Mammary epithelial cell (primary cell): ENCODE results near the gene TRIM16.

Experiments
- CTCF ChIP-seq, 2 donors: IDR thresholded peaks in 1 of 2; conservative IDR thresholded peaks in 1 of 2; 2 replicates each; pipeline ENCODE4 v1.5.1; 2011 to 2012; ENCODE audit warnings: inconsistent platforms in 2 of 2, low read length in 2 of 2, mild to moderate bottlenecking in 2 of 2, control low read depth in 1 of 2, low read depth in 1 of 2; ENCODE audit not compliant: insufficient read depth in 1 of 2; ENCODE audit errors: extremely low read depth in 1 of 2
- EZH2 ChIP-seq: IDR thresholded peaks from 2 replicates; pipeline ENCODE4 v1.6.1; 2012; ENCODE audit warnings: low read length, inconsistent platforms, borderline replicate concordance

GRCh38 chr17:15654886-15655561 lies 29.1 kb downstream of the TRIM16 start:
- TF ChIP-seq CTCF (conservative IDR thresholded peaks at IDR 0.05 in 1 of 2, IDR thresholded peaks at IDR 0.05 in 1 of 2; ENCODE audit: extremely low read depth in 1 of 2, insufficient read depth in 1 of 2, low read depth in 1 of 2, low read length in 2 of 2) (no peak), EZH2 (no peak)
